ENCODE data around the gene OSBPL8.

OSBPL8 gene

DNA sequence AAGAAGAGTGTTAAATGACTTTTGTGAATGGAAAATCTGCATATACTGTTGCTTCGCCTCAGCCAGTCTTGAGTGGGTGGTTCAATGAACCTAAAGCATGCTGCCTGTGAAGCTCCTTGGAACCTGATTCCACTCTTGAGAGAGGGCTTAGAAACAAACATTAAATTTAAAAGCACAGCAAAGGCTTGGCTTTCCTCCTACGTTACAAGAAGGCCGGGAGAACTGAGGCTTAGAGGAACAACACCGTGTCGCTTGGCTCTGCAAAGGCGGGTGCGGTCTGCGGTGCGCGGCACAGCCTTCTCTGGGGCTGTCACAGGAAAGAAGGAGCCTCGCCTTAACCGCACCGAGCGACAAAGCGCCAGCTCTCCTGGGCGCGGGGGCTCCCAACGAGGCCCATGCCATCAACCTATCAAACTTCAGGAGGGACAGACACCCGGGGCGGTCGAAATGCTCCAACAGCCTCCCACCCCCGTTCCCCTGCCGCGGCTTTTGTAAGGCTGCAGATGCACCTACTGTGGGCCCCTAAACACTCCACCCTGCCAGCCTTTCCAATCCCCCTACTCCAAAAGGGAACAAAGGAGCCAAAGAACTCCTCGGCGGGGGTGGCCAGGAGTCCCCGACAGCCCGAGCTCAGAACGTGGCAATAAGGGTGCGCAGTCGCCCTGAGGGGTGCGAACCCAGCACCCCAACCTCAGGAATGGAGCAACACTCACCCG is 729 bp downstream of the OSBPL8 start:
- peak overlapping the region; percentile 82 to 98 (median 97) for H3K9ac ChIP-seq (ENCODE audit: low read length in 5 of 5)
- no peaks in the 10 kb centered on the region for H3K27me3 ChIP-seq (ENCODE audit: control insufficient read depth in 5 of 5, insufficient read depth in 4 of 5, low read length in 5 of 5)
- peaks cover 0 to 40% (median 30%) of the 10 kb centered on the region in 5 donors for H3K4me1 ChIP-seq (ENCODE audit: control insufficient read depth in 5 of 5, insufficient read depth in 5 of 5, low read length in 5 of 5)
- no peaks in the 10 kb centered on the region for H3K36me3 ChIP-seq (ENCODE audit: control insufficient read depth in 5 of 5, insufficient read depth in 5 of 5, low read length in 5 of 5)
- H3K4me3 ChIP-seq (ENCODE audit: low read depth in 1 of 5, low read length in 5 of 5): peak overlapping the region; percentile 80 to 100 (median 95)
- H3K9me3 ChIP-seq (ENCODE audit: control insufficient read depth in 5 of 5, low read length in 5 of 5): no peaks in the 10 kb centered on the region
- H3K27ac ChIP-seq (ENCODE audit: low read depth, low read length): peak overlapping the region; percentile 96

DNA sequence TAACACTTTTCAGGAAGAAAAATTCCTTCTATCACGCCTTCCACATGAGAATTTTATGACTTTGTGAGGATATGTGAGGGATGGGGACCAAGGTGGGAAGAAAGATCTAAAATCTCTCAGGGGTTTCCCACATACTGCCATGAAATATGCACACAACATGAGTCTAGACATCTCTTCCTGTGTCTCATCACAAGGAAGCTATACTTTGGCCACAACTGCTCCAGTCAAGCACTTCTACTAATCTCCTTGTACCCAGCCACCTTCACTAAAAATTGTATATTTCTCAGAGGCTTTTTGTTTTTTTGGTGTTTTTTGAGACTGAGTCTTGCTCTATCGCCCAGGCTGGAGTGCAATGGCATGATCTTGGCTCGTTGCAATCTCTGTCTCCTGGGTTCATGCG is 3.2 kb downstream of the OSBPL8 start:
- H3K4me3 ChIP-seq (ENCODE audit: low read depth in 1 of 5, low read length in 5 of 5): no peak overlapping the region
- H3K9ac ChIP-seq (ENCODE audit: low read length in 5 of 5): no peak overlapping the region
- H3K27me3 ChIP-seq (ENCODE audit: control insufficient read depth in 5 of 5, insufficient read depth in 4 of 5, low read length in 5 of 5): no peaks in the 10 kb centered on the region
- H3K9me3 ChIP-seq (ENCODE audit: control insufficient read depth in 5 of 5, low read length in 5 of 5): no peaks in the 10 kb centered on the region
- H3K4me1 ChIP-seq (ENCODE audit: control insufficient read depth in 5 of 5, insufficient read depth in 5 of 5, low read length in 5 of 5): peaks cover 0 to 42% (median 27%) of the 10 kb centered on the region in 5 donors
- no peaks in the 10 kb centered on the region for H3K36me3 ChIP-seq (ENCODE audit: control insufficient read depth in 5 of 5, insufficient read depth in 5 of 5, low read length in 5 of 5)
- H3K27ac ChIP-seq (ENCODE audit: low read depth, low read length): no peak overlapping the region

DNA sequence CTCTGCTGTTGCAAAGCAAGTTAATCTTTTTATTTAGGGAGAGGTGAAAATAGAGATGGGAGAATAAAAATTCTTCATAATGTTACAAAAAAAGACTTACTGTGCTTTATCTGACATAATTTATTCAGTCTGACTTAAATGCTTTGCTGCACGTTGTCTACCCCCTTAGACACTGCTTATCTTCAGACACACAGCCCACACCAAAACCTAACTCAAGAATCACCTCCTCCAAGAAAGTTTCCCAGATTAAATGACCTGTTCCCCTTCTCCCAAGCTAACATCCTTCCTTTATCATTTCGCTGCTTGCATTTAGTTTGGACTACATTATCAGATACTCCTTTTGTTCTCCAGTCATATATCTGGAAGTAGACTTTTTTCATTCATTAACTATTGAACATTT is 3.8 kb downstream of the OSBPL8 start:
- Histone ChIP-seq H3K9ac (ENCODE audit: low read length in 5 of 5) (no peak overlapping the region), H3K36me3 (ENCODE audit: control insufficient read depth in 5 of 5, insufficient read depth in 5 of 5, low read length in 5 of 5) (no peaks in the 10 kb centered on the region), H3K27me3 (ENCODE audit: control insufficient read depth in 5 of 5, insufficient read depth in 4 of 5, low read length in 5 of 5) (no peaks in the 10 kb centered on the region), H3K9me3 (ENCODE audit: control insufficient read depth in 5 of 5, low read length in 5 of 5) (no peaks in the 10 kb centered on the region), H3K4me3 (ENCODE audit: low read depth in 1 of 5, low read length in 5 of 5) (no peak overlapping the region), H3K27ac (ENCODE audit: low read depth, low read length) (peak overlapping the region; percentile 18), H3K4me1 (ENCODE audit: control insufficient read depth in 5 of 5, insufficient read depth in 5 of 5, low read length in 5 of 5) (peaks cover 0 to 40% (median 31%) of the 10 kb centered on the region in 5 donors)

DNA sequence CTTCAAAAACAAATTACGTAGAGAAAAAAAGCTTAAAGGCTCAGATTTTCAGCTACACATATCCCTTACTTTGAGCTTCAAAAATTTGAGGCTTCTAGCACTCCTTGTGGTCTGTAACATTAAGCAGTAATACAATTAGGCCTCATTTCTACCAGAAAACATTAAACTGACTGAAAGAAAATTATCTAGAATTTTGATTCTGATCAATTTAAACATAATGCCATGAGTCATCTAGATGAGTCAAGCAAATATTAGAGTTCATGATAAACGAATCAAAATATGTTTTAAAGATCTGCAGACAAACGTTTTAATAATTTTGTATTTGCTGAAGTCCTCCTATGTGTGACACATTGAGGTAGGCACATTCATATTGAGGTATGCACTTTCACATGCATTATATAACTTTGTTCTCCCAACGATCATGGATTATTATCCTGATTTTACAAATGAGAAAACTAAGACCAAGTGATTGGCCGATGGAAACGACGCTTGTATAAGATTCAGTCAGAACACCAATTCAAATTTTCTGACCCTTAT is 4.3 kb downstream of the OSBPL8 start:
- H3K4me1 ChIP-seq (ENCODE audit: control insufficient read depth in 5 of 5, insufficient read depth in 5 of 5, low read length in 5 of 5): peaks cover 0 to 37% (median 27%) of the 10 kb centered on the region in 5 donors
- no peaks in the 10 kb centered on the region for H3K36me3 ChIP-seq (ENCODE audit: control insufficient read depth in 5 of 5, insufficient read depth in 5 of 5, low read length in 5 of 5)
- H3K27ac ChIP-seq (ENCODE audit: low read depth, low read length): peak overlapping the region; percentile 25
- H3K27me3 ChIP-seq (ENCODE audit: control insufficient read depth in 5 of 5, insufficient read depth in 4 of 5, low read length in 5 of 5): no peaks in the 10 kb centered on the region
- no peak overlapping the region for H3K4me3 ChIP-seq (ENCODE audit: low read depth in 1 of 5, low read length in 5 of 5)
- no peaks in the 10 kb centered on the region for H3K9me3 ChIP-seq (ENCODE audit: control insufficient read depth in 5 of 5, low read length in 5 of 5)
- H3K9ac ChIP-seq (ENCODE audit: low read length in 5 of 5): no peak overlapping the region

DNA sequence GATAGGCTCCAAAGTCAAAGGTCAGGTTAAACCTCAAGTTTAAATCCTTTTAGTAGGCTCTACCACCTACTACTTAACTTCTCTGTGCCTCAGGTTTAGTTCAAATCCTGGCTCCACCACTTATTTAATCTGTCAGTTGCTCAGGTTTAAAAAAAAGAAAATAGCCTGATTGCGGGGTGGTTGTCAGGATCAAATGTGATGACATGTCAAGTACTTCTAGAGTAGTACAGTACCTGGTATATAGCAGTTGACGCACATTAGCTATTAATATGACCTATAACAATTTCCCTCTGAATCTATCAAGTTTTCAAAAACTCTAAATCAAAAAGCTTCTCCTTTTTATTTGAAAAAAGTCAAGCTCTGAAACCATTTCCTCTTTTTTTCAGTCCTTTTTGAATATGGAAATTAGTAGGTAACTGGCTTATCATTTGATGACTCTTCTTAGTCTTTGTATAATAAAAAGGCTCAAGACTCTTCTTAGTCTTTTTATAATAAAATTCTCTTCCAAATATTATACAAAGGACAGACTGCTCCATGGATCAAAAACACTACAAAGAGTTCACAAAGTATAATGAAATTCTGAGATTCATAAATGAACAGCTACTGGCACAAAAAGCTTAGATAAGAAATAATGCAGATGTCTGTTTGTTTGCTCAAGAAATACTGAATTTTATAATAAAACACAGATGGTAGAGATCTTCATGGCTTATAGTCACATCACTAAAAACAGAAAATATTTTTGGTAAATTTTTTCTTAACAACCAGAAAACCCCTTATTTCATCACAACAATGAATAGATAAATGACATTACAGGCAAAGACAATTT is 5.0 kb downstream of the OSBPL8 start:
- H3K27ac ChIP-seq (ENCODE audit: low read depth, low read length): peak overlapping the region; percentile 25
- H3K36me3 ChIP-seq (ENCODE audit: control insufficient read depth in 5 of 5, insufficient read depth in 5 of 5, low read length in 5 of 5): no peaks in the 10 kb centered on the region
- no peaks in the 10 kb centered on the region for H3K9me3 ChIP-seq (ENCODE audit: control insufficient read depth in 5 of 5, low read length in 5 of 5)
- H3K4me1 ChIP-seq (ENCODE audit: control insufficient read depth in 5 of 5, insufficient read depth in 5 of 5, low read length in 5 of 5): peaks cover 0 to 32% (median 22%) of the 10 kb centered on the region in 5 donors
- no peak overlapping the region for H3K4me3 ChIP-seq (ENCODE audit: low read depth in 1 of 5, low read length in 5 of 5)
- no peaks in the 10 kb centered on the region for H3K27me3 ChIP-seq (ENCODE audit: control insufficient read depth in 5 of 5, insufficient read depth in 4 of 5, low read length in 5 of 5)
- H3K9ac ChIP-seq (ENCODE audit: low read length in 5 of 5): no peak overlapping the region

DNA sequence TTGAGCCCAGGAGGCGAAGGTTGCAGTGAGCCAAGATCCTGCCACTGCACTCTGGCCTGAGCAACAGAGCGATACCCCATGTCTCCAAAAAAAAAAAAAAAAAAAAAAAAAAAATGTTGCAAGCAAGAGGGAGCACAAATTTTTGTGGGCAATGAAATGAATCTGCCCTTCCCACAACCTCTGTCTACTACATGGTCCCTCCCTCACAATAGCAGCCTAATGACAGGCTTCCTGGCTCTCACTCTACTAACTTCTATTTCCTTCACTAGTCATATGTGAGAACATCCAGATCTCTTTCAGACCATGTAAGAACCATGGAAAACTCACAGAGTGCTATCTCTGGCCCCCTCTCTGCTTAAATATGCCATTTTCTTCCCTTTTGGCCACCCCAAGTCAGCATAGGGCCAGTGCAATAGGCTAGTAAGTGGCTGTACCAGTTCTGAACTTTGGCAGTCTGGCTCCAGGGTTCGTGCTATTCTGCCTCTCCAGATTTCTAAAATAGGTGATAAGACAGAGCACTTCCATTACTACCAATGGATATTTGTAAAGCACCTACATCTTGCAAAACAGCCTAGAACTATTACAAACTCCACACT is 7.1 kb downstream of the OSBPL8 start:
- Histone ChIP-seq H3K4me1 (ENCODE audit: control insufficient read depth in 5 of 5, insufficient read depth in 5 of 5, low read length in 5 of 5) (peaks cover 0 to 32% (median 26%) of the 10 kb centered on the region in 5 donors), H3K27ac (ENCODE audit: low read depth, low read length) (no peak overlapping the region), H3K4me3 (ENCODE audit: low read depth in 1 of 5, low read length in 5 of 5) (no peak overlapping the region)

DNA sequence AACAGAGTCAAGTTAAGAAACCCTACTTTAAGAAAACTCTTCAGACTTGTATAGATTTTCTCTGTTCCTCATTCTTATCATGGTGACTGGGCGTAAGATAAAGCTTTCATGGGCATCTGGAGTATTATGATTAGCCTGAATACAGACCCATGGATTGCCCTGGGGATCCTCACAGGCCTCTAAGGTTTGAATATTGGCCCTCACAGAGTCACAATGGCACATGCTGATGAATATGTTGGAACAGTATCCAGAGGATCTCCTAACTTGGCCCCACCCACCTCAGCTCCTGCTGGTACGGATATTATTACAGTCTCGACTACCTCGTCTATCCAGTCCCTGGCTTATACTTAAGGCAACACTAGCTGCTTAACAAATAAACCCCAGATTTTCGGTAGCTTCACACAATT is 8.1 kb downstream of the OSBPL8 start:
- H3K27me3 ChIP-seq (ENCODE audit: control insufficient read depth in 5 of 5, insufficient read depth in 4 of 5, low read length in 5 of 5): no peaks in the 10 kb centered on the region
- no peaks in the 10 kb centered on the region for H3K9me3 ChIP-seq (ENCODE audit: control insufficient read depth in 5 of 5, low read length in 5 of 5)
- no peak overlapping the region for H3K27ac ChIP-seq (ENCODE audit: low read depth, low read length)
- no peaks in the 10 kb centered on the region for H3K36me3 ChIP-seq (ENCODE audit: control insufficient read depth in 5 of 5, insufficient read depth in 5 of 5, low read length in 5 of 5)
- H3K4me3 ChIP-seq (ENCODE audit: low read depth in 1 of 5, low read length in 5 of 5): no peak overlapping the region
- no peak overlapping the region for H3K9ac ChIP-seq (ENCODE audit: low read length in 5 of 5)
- peaks cover 0 to 36% (median 21%) of the 10 kb centered on the region in 5 donors for H3K4me1 ChIP-seq (ENCODE audit: control insufficient read depth in 5 of 5, insufficient read depth in 5 of 5, low read length in 5 of 5)

More for the DNA sequence above, 7.1 kb downstream of the OSBPL8 start:
- Histone ChIP-seq H3K9me3 (ENCODE audit: control insufficient read depth in 5 of 5, low read length in 5 of 5) (no peaks in the 10 kb centered on the region), H3K9ac (ENCODE audit: low read length in 5 of 5) (peak overlapping the region in 1 of 5 donors; percentile 1), H3K27me3 (ENCODE audit: control insufficient read depth in 5 of 5, insufficient read depth in 4 of 5, low read length in 5 of 5) (no peaks in the 10 kb centered on the region), H3K36me3 (ENCODE audit: control insufficient read depth in 5 of 5, insufficient read depth in 5 of 5, low read length in 5 of 5) (no peaks in the 10 kb centered on the region)

DNA sequence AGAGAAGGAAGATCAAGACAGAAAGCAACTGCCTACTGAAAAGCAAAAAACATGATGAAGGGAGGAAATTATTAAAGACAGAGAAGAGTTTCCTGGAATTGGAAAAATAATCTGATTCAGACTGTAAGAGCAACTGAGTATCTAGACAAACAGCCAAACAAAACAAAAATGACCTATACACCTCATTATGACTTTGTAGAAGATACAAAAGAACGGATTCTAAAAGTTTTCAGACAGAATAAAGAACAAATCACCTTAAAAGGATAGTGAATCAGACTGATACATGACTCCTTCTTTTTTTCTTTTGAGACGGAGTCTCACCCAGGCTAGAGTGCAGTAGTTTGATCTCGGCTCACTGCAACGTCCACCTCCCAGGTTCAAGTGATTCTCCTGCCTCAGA is 10.4 kb downstream of the OSBPL8 start:
- Histone ChIP-seq H3K9me3 (ENCODE audit: control insufficient read depth in 5 of 5, low read length in 5 of 5) (no peaks in the 10 kb centered on the region), H3K27ac (ENCODE audit: low read depth, low read length) (no peak overlapping the region), H3K9ac (ENCODE audit: low read length in 5 of 5) (no peak overlapping the region), H3K27me3 (ENCODE audit: control insufficient read depth in 5 of 5, insufficient read depth in 4 of 5, low read length in 5 of 5) (no peaks in the 10 kb centered on the region), H3K4me1 (ENCODE audit: control insufficient read depth in 5 of 5, insufficient read depth in 5 of 5, low read length in 5 of 5) (peaks cover 0 to 28% (median 16%) of the 10 kb centered on the region in 5 donors), H3K36me3 (ENCODE audit: control insufficient read depth in 5 of 5, insufficient read depth in 5 of 5, low read length in 5 of 5) (peaks cover 0 to 2% (median 0%) of the 10 kb centered on the region in 5 donors), H3K4me3 (ENCODE audit: low read depth in 1 of 5, low read length in 5 of 5) (no peak overlapping the region)

DNA sequence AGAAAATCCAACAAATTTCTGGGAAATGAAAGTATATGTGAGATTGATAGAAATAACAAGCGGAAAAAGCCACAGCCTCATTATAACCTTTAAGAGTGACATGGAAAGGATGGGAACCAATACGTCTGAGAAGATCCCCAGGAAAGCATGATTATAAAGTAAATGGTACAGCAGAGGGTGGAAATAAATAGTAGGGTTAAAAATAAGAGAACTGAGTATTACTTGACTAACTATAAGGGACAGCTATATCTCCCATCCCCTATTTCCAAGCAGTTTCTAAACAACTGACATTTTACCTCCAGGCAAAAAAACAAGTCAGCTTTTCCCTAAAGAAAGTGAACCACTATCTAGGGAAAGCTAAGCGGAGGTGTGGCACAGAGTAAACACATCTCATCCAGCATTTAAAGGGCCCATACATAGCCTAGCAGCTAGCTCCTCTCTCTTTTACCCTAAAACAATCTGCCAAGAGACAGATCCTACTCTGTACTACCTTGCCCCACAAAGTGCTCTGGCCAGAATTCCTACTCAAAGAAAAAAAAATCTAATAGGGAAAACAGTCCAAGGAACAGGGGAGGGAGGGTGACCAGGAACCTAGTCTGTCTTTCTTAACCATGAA is 11.2 kb downstream of the OSBPL8 start:
- Histone ChIP-seq H3K4me3 (ENCODE audit: low read depth in 1 of 5, low read length in 5 of 5) (no peak overlapping the region), H3K27ac (ENCODE audit: low read depth, low read length) (no peak overlapping the region)

More for the DNA sequence above, 11.2 kb downstream of the OSBPL8 start:
- H3K9ac ChIP-seq (ENCODE audit: low read length in 5 of 5): no peak overlapping the region
- no peaks in the 10 kb centered on the region for H3K9me3 ChIP-seq (ENCODE audit: control insufficient read depth in 5 of 5, low read length in 5 of 5)
- peaks cover 0 to 4% (median 0%) of the 10 kb centered on the region in 5 donors for H3K36me3 ChIP-seq (ENCODE audit: control insufficient read depth in 5 of 5, insufficient read depth in 5 of 5, low read length in 5 of 5)
- H3K27me3 ChIP-seq (ENCODE audit: control insufficient read depth in 5 of 5, insufficient read depth in 4 of 5, low read length in 5 of 5): no peaks in the 10 kb centered on the region
- peaks cover 0 to 28% (median 16%) of the 10 kb centered on the region in 5 donors for H3K4me1 ChIP-seq (ENCODE audit: control insufficient read depth in 5 of 5, insufficient read depth in 5 of 5, low read length in 5 of 5)
